Measurements from ENCODE around the gene CBFA2T2.

- TF ChIP-seq EZH2 (IDR thresholded peaks at IDR 0.05; ENCODE audit: borderline replicate concordance) (no peak), CTCF (IDR thresholded peaks at IDR 0.05; ENCODE audit: poor library complexity) (no peak)
These were observed 164.8 kb downstream of the CBFA2T2 start for GRCh38 chr20:33654680-33655161.

Data from hepatocyte (in vitro differentiated cells).